Fibroblast of gingiva (primary cell): ENCODE measurements around the gene KRT77.
"Not testable (repeated sequence)": the region's sequence is repeated elsewhere in the genome, so short reads cannot be mapped to it uniquely, and the experiment has no call there.

Experiments
- DNase-seq: peaks from one replicate; pipeline ENCODE4 v3.0.0-alpha.2; 2011; ENCODE audit warnings: low read depth

KRT77 gene

DNA sequence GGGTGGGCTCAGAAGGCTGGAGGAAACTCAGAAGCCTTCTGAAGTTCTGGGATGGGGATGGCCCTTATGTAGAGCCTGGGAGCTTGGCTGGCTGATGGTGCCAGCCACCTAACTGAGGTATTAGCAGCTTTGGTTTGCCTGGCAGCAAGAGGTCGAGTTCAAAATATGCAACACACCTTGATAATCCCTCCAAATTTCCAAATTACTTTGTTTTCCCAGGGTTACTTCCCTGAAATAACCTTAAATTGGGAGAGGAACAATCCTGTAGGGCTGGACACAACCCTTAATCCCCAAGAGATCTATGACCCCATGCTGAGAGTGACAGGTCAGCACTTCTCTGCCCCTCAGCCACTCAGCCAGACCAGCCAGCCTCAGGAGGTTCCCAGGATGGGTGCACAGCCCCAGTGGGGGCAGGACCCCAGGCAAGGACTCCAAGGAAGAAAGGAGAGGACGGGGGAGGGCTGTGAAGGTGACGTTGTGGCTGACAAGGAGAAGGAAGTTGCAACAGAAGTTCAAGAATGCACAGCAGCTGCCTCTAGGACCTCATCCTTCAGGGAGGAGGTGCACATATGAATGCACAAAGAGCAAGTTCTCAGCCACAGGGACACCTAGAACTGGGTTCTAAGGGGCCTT lies 18.6 kb upstream of the KRT77 start:
- no peak for DNase-seq

DNA sequence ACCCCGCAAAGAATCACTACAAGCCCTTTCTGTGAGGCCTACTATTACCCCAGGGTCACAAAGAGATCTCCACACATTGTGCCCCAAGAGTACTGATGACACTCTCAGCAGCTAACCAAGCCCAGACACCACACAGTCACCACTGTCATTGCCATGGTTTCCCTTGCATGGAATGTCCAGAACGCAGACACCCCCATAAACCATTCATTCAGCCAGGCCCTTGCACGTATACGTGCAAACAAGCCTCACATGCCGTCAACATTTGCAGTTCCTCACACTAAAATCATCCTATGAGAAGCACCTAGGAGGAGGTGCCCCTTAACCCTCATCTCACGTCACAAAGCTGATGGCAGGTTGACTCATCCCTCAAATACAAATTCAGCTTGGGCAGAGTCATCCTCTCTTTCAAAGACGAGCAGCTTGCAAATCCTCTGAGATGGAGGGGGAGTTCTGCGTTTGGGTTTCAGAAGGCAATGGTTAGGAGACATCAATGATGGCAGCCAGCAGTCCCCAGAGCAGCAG lies 17.1 kb upstream of the KRT77 start:
- DNase-seq = no peak

DNA sequence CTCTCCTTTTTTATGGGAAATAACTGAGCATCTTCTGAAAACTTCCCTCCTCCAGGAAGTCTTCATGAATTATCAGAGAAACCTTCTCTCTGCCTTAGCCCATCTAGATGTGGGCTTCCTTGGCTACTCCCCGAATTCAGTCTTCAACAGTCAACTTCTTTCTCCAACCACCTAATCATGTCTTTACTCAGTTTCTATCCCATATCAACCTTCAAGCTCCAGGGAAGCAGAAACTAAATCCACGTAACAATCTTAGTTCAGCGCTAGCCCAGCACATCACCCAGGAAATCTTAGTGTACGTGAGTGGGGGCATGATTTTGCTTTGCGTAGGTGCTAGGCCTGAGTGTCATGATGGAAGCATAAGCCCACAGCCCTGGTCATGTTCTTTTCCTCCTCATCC lies 12.7 kb upstream of the KRT77 start:
- DNase-seq = no peak

DNA sequence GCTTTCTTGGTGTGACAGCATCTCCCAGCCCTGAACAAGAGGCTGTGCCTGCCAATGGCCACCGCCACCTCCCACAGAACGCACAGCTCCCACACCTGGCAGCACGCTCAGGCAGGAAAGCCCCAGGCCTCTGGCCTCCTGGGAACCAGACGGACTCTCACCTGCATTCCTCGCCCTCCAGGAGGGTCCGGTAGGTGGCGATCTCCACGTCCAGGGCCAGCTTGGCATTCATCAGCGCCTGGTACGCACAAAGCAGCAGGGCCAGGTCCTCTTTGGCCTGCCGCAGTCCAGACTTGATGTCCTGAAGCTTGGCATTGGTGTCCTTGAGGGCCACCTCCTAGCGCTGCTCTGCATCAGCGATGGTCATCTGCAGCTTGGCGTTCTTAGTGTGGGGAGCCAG lies 12.1 kb upstream of the KRT77 start:
- DNase-seq = no peak

DNA sequence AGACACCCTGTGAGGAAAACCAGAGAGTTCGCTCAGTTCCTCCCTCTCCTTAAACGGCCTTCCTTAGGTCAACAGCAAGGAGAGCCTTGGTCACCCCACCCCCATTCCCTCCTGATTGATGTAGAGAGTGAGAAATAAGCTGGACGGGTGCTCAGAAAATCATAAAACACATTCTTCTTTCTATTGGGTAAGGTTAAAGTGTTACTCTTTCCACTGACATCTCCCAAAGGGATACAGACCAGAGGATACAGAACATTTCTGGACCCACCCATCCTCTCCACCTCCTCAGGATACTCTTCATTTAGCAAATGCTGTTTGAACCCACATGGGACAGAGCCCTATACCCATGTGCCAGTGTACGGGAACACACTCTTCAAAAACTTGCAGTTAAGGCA lies 11.6 kb upstream of the KRT77 start:
- no peak for DNase-seq

DNA sequence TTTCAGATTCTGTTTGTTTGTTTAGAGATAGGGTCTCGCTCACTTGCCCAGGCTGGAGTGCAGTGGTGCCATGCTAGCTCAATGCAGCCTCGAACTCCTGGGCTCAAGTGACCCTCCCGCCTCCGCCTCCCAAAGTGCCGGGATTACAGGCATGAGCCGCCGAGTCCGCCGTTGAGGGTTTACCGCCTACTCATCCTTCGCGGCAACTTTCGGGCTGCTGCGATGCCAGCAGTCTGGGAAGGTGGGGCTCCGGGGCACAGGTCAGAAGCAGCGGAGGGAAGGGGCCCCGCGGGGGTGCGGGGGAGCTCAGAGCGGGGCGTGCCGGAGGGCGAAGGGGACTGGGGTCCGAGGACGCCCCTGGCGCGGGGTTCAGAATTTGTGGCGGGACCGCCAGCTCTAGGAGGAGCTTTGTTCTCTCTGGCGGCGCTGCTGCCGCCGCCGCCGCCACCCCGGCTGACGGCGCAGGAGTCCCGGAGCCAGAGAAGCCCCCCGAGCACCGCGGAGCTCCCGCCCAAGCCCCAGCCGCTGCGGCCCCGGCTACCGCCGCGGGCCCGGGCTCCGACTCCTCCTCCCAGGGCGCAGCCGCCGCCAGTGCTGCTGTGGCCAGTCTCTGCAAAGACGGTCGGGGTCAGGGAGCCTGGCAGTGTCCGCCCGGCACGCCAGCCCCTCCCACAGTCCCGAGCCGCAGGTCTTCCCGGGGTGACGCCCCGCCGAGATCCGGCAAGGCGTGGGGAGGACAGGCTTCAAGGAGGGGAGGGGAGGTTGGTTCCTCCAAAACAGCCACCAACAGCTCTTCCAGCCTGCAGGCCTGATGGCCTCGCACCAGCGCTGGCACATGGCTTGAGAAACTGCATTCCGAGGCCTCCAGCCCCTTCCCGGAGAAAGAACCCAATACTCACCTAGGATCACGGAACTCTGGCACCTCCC lies 10.9 kb upstream of the KRT77 start:
- DNase-seq = no peak

DNA sequence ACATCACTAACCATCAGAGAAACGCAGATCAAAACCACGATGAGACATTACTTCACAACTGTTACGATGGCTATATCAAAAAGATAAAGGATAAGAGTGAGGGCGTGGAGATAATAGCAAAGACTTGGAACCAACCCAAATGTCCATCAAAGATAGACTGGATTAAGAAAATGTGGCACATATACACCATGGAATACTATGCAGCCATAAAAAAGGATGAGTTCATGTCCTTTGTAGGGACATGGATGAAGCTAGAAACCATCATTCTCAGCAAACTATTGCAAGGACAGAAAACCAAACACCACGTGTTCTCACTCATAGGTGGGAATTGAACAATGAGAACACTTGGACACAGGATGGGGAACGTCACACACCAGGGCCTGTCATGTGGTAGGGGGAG lies 8.8 kb upstream of the KRT77 start:
- DNase-seq = not testable (repeated sequence)

DNA sequence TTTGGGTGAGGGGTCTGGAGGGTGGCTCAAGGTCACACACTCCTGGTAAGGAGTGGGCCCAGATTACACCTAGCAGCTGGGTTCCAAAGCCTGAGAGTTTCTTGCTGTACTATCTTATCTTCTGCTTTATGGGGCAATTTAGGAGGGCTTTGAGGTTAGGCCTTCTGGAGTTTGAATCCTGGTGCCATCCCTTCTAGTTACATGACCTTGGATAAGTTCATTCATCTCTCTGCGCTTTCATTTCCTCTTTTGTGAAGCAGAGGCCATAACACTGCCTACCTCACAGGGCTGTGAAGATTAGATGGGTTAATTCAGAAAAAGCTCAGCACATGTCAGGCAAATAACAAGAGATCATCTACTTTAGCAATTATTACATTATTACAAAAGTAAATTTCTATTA lies 7.4 kb upstream of the KRT77 start:
- no peak for DNase-seq

DNA sequence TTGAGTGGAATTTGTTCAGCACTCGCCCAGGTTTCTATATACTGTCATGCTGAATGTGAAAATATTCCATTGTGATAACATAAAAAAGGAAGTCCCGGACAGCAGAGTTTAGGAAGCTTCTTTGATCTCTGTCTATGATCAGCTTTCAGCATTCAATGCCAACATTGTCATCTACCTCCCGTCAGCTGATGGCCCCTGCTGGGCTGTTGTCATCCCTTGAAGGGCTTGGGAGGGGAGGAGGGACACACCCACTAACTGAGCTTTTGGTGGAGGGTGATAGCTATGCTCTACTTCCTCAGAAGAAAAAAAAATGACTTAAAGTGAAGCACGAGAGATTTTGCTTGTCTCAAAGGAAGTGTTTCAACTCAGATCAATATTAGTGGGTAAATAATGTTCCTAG lies 4.7 kb upstream of the KRT77 start:
- no peak for DNase-seq

DNA sequence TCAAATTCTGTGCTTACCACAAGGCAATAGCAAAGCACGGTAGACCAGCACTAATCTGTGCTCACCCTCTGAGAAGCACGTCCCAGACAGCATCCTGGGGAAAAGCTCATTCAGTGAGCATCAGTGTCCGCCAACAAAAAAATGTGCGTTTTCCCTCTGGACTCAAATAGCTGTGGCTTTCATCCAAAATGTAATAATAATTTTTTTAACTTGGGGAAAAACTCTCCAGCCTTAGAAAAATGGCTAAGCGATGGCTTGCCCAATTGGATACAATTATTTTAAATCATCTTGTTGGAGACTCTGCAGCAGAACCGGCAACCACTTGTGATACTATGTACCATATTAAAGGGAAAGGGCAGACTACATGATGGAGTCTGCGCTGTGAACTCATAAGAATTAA lies 1.1 kb upstream of the KRT77 start:
- no peak for DNase-seq

DNA sequence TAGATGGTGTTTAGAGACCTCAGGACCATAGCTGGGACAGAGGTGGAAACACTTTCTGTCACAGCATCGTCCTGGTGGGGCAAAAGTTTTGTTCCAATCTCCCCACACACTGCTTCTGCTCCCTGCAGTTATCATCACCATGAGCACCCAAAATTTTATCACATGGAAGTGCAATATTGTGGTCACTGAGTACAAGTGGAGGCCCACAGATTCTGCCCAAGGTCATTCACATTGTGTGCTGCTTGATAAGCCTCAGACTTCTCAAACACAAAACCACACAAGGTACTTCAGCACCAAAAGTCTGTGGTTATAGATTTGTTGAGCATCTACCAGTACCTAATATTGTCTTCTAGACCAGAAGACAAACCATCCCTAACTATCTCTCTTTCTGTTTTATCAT lies 554 bp upstream of the KRT77 start:
- no peak for DNase-seq

DNA sequence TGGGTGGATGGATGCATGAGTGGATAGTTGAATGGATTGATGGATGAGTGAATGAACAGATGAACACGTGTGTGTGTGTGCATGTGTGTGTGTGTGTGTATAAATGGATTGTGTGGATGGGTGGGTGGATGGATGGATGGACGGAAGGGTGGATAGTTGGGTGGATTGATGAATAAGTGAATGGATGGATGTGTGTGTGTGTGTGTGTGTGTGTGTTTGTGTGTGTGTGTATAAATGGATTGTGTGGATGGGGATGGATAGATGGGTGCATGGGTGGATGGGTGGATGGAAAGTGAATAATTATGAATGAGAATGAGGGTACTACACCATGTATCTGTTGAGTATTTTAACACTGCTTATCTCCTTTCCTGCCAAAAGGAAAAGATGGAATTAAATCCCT lies 986 bp downstream of the KRT77 start:
- no peak for DNase-seq

DNA sequence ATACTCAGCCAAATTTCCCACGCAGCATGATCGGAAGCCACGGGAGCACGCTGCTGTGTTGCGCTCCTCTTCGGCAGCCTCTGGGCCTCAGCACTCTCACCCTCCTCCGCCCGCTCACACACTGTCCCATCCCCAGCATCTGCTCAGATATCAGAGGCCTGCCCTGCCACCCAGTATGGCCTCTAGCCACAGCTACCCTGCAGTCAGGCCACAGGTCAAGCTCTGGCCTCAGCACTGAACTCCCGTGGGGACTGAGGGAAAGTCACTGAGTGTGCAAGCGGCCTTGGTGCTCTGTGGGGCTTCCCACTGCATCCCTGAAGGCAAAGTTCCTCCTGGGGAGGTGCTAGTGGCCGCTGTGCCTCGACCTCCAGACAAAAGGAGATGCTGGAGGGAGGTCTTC lies 2.0 kb downstream of the KRT77 start:
- no peak for DNase-seq

DNA sequence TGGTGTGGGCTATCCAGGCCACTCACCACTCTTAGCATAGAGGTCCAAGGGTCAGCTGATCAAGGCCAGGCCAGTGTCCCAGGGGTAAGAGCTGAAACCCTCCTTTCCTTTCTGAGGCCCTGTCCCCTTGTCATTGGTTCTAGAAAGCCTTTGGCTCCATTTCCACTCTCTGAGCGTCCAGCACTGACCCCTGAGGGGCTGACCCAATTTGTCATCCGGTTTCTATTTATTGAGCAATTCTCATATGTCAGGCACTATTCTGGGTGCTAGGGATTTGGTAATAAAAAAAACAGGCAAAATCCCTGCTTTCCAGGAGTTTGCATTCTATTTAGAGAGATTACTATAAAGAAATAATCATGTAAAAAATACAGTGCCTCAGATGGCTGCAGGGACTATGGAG lies 3.4 kb downstream of the KRT77 start:
- DNase-seq = no peak

DNA sequence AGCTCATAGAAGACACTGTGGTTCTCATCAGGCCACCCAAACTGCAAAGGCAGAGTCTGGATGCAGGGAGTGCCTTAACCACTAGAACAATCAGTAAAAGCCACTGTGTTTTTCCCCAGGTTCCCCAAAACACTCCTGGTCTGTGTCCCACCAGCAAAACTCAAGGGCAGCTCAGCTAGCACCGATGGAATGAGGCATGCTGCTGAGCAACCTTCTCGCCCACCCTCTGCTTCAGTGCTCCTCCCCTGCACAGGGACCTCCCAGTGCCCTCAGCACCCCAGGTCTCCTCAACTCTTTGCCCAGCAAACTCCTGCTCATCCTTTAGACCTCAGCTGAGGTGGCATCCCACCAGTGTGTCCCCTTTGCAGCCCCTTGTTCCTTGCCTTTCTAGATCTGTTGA lies 4.0 kb downstream of the KRT77 start:
- no peak for DNase-seq

DNA sequence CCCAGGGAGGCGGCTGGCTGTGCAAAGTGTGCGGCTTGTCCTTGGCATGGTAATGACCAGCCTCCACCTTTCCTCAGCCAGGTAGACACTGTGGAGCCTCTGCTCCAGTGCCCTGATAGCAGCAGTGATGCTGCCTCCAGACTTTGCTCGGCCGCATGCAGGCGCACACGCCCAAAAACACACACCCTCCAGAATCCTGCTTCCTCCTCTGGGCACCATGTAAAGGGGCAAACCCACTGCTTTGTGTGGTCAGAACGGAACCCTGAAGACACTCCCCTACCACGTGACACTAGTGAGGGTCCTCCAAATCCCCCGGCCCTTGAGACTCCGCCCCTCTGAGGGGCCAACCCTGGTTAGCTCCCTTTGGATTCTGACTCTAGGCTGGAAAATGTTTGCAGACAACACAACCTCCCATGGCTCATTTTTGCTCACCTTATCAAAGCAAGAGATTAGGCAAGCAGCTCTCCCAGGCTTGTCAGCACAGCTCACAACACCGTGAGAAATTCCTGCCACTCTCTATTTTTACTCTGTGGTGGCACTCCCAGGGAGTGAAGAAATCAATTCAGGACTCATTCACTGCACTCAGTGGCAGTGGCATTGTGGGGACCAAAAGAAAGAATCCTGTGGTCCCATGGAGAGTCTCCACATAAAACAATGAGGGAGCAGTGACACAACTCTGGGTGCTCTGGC lies 4.5 kb downstream of the KRT77 start:
- no peak for DNase-seq

DNA sequence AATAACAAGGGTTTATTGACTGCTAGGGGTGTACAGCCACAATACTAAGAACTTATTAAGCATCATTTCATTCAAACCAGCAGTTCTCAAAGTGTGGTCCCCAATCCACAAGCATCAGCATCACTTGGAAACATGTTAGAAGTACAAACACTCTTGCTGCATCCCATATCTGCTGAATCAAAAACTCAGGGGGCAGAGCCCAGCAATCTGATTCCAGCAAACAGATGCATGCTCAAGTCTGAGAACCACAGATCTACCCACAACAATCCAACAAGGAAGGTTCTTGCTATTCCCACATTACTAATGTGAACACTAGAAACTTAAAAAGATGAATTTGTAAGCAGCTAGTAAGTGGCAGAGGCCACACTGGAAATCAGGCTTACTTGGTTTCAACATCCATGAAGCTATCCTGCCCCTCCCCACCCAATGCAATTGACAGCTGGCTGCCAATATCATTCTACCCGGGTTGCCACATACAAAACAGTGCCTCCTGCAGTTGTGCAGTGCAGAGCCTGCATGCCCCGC lies 6.2 kb downstream of the KRT77 start:
- DNase-seq = no peak

DNA sequence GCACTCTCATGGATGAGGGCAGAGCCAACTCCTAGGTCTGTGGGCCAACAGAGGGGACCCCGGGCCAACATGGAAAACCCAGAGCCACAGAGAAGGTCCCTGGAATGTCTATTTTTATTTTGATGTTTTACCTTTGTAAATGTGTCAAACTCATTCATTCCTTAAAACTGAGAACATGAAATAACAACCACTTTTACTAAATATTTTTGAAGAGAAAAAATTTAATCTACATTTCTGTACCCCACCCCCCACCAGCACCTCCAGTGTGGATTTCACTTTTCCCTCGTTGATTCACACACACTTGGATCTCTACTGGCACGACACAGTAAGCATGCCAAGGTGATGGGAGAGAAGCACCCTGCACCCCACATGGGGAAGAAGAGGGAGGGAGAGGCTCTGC lies 6.7 kb downstream of the KRT77 start:
- no peak for DNase-seq

DNA sequence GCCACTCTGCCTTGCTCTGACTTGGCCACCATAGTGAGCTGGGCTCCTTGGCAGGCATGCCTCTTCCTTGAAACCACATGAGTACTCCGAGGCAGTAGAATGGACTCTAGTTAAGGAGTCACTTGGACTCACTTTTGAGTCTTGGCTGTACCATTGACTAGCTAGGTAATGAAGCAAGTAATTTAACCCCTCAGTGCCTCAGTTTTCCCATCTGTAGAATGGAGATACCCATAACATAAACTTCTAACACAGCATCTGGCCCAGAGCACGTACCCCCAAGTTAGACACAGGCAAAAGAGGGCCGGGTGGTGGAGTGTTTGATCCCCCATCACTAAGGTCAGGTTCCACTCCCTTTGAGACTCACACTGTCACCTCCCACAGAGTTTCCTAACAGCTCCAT lies 8.3 kb downstream of the KRT77 start:
- DNase-seq = no peak

DNA sequence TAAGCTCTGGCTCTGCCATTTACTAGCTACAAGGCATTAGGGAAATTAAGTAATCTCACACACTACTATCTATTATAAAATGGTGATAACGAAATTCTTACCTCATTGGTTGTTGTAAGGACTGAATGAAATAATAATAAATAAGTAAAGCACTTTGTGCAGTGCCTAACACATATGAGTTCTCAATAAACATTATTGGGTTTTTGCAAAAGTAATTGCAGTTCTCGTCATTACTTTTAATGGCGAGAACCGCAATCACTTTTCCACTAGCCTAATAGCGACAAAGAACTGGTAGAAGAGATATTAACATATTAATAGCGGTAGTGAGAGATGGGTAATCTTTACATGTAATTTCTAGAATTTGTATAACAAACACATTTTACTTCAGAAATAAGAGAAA lies 9.2 kb downstream of the KRT77 start:
- no peak for DNase-seq

DNA sequence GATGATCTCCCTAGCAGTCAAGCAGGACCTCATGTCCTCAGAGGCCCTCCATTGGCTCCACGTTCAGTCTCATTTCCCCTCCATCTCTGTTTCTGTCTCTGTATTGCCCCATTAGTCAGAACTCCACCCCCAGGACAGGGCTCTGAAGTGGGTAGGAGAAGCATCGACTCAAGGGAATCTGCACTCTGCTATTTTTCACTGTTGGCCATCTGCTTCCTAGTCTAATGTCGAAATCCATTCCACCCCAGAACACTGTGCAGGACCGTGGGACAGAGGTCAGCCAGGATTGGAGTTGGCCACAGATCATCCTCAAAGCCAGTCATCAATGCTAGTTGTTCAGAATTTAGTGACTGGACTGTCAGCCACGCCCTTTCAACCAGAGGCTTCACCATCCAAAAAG lies 10.1 kb downstream of the KRT77 start:
- DNase-seq = no peak

DNA sequence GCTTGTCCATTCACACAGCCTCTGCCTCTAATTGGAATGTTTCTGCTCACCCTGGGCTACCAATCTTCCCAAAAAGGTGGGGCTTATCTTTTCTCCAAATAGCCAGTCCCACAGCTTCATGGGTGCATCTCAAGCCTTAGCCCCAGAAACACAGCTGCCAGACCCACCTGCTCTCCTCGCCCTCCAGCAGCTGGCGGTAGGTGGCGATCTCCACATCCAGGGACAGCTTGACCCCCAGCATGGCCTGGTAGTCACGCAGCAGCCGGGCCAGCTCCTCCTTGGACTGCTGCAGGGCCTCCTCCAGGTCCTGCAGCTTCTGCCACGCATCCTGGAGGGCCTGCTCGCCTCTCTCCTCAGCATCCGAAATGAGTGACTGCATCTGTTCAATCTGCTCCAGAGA lies 11.1 kb downstream of the KRT77 start:
- DNase-seq = no peak

DNA sequence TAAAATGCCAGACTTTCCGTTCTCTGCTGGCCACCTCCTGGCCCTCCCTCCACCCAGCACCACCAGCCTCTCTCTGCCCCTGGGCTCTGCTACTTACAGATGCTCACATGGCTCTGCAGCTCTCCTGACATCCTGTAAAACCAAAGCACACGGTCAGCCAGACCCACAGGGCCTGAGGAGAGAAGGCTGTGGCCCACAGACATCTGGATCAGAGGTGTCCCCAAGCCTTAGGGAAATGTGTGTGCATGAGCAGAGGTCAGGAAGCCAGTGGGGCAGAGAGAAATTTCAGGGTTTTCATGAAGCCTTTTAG lies 11.5 kb downstream of the KRT77 start:
- no peak for DNase-seq
